ENCODE results near the gene ATP6V1C2. TPM values are rescaled to one million over a fixed set of nuclear protein-coding genes. Genes with fewer than 3 reads are reported as not detected.

The ATP6V1C2 gene
- total and polyA plus RNA-seq, 2 experiments from 2014 or later = 0.14 to 2.1 TPM

DNA sequence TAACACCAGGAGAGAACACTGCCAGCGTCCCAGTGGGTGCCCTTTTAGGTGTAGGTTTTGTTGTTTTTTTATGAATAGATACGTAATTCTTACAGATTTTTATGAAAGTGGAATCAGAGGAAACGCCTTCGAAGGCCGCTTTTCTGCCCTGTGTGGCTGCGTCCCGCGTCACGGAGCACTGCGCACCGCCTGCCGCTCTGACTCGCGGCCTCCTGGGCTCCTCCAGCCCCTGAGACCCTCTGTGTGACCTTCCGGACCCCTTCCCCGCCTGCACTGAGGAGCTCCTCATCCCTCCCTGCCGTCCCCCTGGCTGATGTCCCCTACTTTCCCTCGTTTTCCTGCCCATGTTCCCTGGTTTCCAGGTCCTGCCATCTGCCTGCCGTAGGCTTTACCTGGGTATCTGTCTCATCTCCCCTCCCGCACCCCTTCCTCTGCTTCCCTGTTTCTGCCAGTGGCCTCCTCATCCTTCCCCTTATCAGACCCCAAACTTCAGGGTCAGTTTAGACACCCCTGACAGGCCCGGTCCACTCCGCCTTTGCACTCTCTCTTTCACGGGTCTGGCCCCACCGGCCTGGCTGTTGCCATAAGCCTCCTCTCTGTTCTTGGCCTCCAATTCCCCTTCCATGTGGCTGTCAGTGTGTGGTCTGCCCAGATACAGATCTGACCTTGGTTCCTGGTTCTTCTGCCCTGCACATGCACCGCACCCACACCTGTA lies 58.5 kb downstream of the ATP6V1C2 start:
- no peaks in the 10 kb centered on the region for H3K9me3 Mint-ChIP-seq
- Histone ChIP-seq H3K27me3 (ENCODE audit: insufficient read depth) (no peaks in the 10 kb centered on the region), H3K9me2 (ENCODE audit: insufficient read depth) (no peaks in the 10 kb centered on the region), H3K4me3 (no peak overlapping the region), H3K4me1 (ENCODE audit: insufficient read depth) (peaks cover 4% of the 10 kb centered on the region; the same call in 1 of the 2 replicates), H3K4me2 (no peak overlapping the region), H3K27ac (ENCODE audit: low read depth) (no peak overlapping the region), H3K79me2 (replicated peaks; ENCODE audit: insufficient read depth) (no peaks in the 10 kb centered on the region; the same call in 1 of the 2 replicates), H4K20me1 (replicated peaks; ENCODE audit: insufficient read depth) (peaks cover 31% of the 10 kb centered on the region), H3F3A (replicated peaks; ENCODE audit: low read depth) (0 out of 2 replicates have a peak, but pooled peaks cover 4% of the 10 kb centered on the region), H2AFZ (no peak overlapping the region), H3K36me3 (ENCODE audit: insufficient read depth) (peaks cover 36% of the 10 kb centered on the region)
- H3K27me3 Mint-ChIP-seq (ENCODE audit: insufficient read depth, low read depth, poor library complexity) = peaks cover 5% of the 10 kb centered on the region
- peaks cover under 1% of the 10 kb centered on the region; the same call in 2 of the 3 replicates for H3K4me1 Mint-ChIP-seq
- no peak for ATAC-seq
- H3K36me3 Mint-ChIP-seq (ENCODE audit: low read depth) = peaks cover 54% of the 10 kb centered on the region
- H3K4me3 Mint-ChIP-seq = no peak overlapping the region
- no peak overlapping the region; the same call in 1 of the 2 replicates for H3K27ac Mint-ChIP-seq
- DNase-seq (ENCODE audit: low spot score) = no peak
- TF ChIP-seq, protein P1, sequence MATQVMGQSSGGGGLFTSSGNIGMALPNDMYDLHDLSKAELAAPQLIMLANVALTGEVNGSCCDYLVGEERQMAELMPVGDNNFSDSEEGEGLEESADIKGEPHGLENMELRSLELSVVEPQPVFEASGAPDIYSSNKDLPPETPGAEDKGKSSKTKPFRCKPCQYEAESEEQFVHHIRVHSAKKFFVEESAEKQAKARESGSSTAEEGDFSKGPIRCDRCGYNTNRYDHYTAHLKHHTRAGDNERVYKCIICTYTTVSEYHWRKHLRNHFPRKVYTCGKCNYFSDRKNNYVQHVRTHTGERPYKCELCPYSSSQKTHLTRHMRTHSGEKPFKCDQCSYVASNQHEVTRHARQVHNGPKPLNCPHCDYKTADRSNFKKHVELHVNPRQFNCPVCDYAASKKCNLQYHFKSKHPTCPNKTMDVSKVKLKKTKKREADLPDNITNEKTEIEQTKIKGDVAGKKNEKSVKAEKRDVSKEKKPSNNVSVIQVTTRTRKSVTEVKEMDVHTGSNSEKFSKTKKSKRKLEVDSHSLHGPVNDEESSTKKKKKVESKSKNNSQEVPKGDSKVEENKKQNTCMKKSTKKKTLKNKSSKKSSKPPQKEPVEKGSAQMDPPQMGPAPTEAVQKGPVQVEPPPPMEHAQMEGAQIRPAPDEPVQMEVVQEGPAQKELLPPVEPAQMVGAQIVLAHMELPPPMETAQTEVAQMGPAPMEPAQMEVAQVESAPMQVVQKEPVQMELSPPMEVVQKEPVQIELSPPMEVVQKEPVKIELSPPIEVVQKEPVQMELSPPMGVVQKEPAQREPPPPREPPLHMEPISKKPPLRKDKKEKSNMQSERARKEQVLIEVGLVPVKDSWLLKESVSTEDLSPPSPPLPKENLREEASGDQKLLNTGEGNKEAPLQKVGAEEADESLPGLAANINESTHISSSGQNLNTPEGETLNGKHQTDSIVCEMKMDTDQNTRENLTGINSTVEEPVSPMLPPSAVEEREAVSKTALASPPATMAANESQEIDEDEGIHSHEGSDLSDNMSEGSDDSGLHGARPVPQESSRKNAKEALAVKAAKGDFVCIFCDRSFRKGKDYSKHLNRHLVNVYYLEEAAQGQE (IDR thresholded peaks at IDR 0.05; ENCODE audit: unreplicated experiment) = no peak
- TF ChIP-seq JUNB (IDR thresholded peaks at IDR 0.05; ENCODE audit: unreplicated experiment) (no peak), EZH2 (IDR thresholded peaks at IDR 0.05; ENCODE audit: low read depth, unreplicated experiment) (no peak), CREB1 (CRISPR knock-in tag; IDR thresholded peaks at IDR 0.05; ENCODE audit: low read depth) (no peak), ZNF331 (CRISPR knock-in tag; IDR thresholded peaks at IDR 0.05; ENCODE audit: low read depth) (no peak), NANOG (IDR thresholded peaks at IDR 0.05; ENCODE audit: borderline replicate concordance) (no peak), POLR2AphosphoS5 (IDR thresholded peaks at IDR 0.05; ENCODE audit: low read depth) (no peak; the same call in 1 of the 2 replicates), STAT1 (IDR thresholded peaks at IDR 0.05; ENCODE audit: unreplicated experiment) (no peak)
- TF ChIP-seq, protein P2, sequence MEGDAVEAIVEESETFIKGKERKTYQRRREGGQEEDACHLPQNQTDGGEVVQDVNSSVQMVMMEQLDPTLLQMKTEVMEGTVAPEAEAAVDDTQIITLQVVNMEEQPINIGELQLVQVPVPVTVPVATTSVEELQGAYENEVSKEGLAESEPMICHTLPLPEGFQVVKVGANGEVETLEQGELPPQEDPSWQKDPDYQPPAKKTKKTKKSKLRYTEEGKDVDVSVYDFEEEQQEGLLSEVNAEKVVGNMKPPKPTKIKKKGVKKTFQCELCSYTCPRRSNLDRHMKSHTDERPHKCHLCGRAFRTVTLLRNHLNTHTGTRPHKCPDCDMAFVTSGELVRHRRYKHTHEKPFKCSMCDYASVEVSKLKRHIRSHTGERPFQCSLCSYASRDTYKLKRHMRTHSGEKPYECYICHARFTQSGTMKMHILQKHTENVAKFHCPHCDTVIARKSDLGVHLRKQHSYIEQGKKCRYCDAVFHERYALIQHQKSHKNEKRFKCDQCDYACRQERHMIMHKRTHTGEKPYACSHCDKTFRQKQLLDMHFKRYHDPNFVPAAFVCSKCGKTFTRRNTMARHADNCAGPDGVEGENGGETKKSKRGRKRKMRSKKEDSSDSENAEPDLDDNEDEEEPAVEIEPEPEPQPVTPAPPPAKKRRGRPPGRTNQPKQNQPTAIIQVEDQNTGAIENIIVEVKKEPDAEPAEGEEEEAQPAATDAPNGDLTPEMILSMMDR (conservative IDR thresholded peaks at IDR 0.05; ENCODE audit: low read depth in 2 of 2) = no peak
- TF ChIP-seq, protein P3, sequence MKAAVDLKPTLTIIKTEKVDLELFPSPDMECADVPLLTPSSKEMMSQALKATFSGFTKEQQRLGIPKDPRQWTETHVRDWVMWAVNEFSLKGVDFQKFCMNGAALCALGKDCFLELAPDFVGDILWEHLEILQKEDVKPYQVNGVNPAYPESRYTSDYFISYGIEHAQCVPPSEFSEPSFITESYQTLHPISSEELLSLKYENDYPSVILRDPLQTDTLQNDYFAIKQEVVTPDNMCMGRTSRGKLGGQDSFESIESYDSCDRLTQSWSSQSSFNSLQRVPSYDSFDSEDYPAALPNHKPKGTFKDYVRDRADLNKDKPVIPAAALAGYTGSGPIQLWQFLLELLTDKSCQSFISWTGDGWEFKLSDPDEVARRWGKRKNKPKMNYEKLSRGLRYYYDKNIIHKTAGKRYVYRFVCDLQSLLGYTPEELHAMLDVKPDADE (IDR thresholded peaks at IDR 0.05) = no peak
